ENCODE data around the gene SOCS4. TPM values are rescaled to one million over a fixed set of nuclear protein-coding genes. Genes with fewer than 3 reads are reported as not detected.

SOCS4 gene, protein sequence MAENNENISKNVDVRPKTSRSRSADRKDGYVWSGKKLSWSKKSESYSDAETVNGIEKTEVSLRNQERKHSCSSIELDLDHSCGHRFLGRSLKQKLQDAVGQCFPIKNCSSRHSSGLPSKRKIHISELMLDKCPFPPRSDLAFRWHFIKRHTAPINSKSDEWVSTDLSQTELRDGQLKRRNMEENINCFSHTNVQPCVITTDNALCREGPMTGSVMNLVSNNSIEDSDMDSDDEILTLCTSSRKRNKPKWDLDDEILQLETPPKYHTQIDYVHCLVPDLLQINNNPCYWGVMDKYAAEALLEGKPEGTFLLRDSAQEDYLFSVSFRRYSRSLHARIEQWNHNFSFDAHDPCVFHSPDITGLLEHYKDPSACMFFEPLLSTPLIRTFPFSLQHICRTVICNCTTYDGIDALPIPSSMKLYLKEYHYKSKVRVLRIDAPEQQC
- total RNA-seq (10 to 100 TPM in 4 of 5 donors, 1 to 10 TPM in 1; 4.3 to 29.2 (median 18.1) TPM), polyA plus RNA-seq (1 to 10 TPM; 4.1 to 8.4 (median 7.1) TPM)
- long read RNA-seq, donor 1, full-length matches to known transcripts: 2 of 2 reads
- long read RNA-seq, donor 1, partial matches to known transcripts: 0 of 2 reads
- long read RNA-seq, donor 1, other reads (novel, unspliced or antisense): 0 of 2 reads
- long read RNA-seq, donor 2, full-length matches to known transcripts: 8 of 8 reads
- long read RNA-seq, donor 2, partial matches to known transcripts: 0 of 8 reads
- long read RNA-seq, donor 2, other reads (novel, unspliced or antisense): 0 of 8 reads
- long read RNA-seq, donor 3, full-length matches to known transcripts: 3 of 3 reads
- long read RNA-seq, donor 3, partial matches to known transcripts: 0 of 3 reads
- long read RNA-seq, donor 3, other reads (novel, unspliced or antisense): 0 of 3 reads
- long read RNA-seq, donor 4: 0 reads
- long read RNA-seq, donor 5, full-length matches to known transcripts: 2 of 2 reads
- long read RNA-seq, donor 5, partial matches to known transcripts: 0 of 2 reads
- long read RNA-seq, donor 5, other reads (novel, unspliced or antisense): 0 of 2 reads
- long read RNA-seq, donor 6, full-length matches to known transcripts: 7 of 7 reads
- long read RNA-seq, donor 6, partial matches to known transcripts: 0 of 7 reads
- long read RNA-seq, donor 6, other reads (novel, unspliced or antisense): 0 of 7 reads
- long read RNA-seq, donor 7, full-length matches to known transcripts: 1 of 1 reads
- long read RNA-seq, donor 7, partial matches to known transcripts: 0 of 1 reads
- long read RNA-seq, donor 7, other reads (novel, unspliced or antisense): 0 of 1 reads
- long read RNA-seq, donor 8, full-length matches to known transcripts: 4 of 4 reads
- long read RNA-seq, donor 8, partial matches to known transcripts: 0 of 4 reads
- long read RNA-seq, donor 8, other reads (novel, unspliced or antisense): 0 of 4 reads
- long read RNA-seq, donor 9, full-length matches to known transcripts: 4 of 4 reads
- long read RNA-seq, donor 9, partial matches to known transcripts: 0 of 4 reads
- long read RNA-seq, donor 9, other reads (novel, unspliced or antisense): 0 of 4 reads
- long read RNA-seq, donor 10, full-length matches to known transcripts: 3 of 3 reads
- long read RNA-seq, donor 10, partial matches to known transcripts: 0 of 3 reads
- long read RNA-seq, donor 10, other reads (novel, unspliced or antisense): 0 of 3 reads

DNA sequence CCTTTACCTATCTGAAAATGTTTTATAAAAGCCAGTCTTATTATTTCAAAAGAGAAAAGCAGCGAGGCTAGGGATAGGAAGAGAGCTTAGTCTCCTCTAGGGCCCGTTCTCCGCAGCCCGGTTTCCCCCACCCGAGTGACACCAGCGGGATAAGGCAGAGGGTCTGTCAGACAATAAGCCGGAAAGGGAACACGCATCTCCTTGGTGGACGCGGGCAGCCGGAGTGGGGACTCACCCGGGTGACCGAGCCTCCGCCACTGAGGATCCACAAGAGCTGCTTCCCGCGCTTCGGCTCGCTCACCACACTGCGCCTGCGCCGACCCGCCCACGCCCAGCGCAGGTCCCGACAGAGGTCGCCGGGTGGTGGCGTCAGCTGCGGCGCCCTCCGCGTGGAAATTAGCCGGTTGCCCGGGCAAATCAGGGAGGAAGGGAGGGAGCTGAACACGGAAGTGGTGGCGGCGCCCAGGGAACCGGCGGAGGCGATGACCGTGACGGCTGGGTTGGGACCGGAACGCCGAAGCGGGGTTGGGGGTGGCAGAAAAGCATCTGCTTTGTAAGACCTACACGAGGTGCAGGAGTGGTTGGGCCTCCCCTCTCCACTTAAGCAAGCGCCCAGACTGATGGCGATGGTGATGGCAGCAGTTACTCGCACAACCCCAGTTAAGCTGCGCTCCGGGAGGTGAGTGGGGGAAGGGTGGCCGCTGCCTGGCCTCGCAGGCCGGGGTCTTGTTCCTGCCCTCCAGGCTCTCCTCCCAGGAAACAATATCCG, at the start of gene SOCS4, which contains the start of gene WDHD1:
Gene SOCS4 (plus strand): TSS at position 444 of the 769 bp plus-strand sequence. CDS start 15,806 bp downstream, outside the sequence.
Gene WDHD1 (minus strand): TSS at position 307 of the 769 bp plus-strand sequence. CDS start 312 bp downstream, outside the sequence.
- H3K9me3 ChIP-seq: no peaks in the 10 kb centered on the region
- peaks cover 0 to 2% (median under 1%) of the 10 kb centered on the region in 4 donors for H3K36me3 ChIP-seq
- H3K27me3 ChIP-seq: no peaks in the 10 kb centered on the region
- H3K4me3 ChIP-seq: peak within 1 kb of the TSS; percentile 74 to 81 (median 74)
- no peak for TF ChIP-seq EP300 (IDR thresholded peaks at IDR 0.05)
- TF ChIP-seq POLR2A (IDR thresholded peaks at IDR 0.05): peak in 2 of 4 donors; percentile 9 to 91
- peak; percentile 95 to 97 (median 95) for TF ChIP-seq POLR2AphosphoS5 (IDR thresholded peaks at IDR 0.05)
- TF ChIP-seq, protein P1, sequence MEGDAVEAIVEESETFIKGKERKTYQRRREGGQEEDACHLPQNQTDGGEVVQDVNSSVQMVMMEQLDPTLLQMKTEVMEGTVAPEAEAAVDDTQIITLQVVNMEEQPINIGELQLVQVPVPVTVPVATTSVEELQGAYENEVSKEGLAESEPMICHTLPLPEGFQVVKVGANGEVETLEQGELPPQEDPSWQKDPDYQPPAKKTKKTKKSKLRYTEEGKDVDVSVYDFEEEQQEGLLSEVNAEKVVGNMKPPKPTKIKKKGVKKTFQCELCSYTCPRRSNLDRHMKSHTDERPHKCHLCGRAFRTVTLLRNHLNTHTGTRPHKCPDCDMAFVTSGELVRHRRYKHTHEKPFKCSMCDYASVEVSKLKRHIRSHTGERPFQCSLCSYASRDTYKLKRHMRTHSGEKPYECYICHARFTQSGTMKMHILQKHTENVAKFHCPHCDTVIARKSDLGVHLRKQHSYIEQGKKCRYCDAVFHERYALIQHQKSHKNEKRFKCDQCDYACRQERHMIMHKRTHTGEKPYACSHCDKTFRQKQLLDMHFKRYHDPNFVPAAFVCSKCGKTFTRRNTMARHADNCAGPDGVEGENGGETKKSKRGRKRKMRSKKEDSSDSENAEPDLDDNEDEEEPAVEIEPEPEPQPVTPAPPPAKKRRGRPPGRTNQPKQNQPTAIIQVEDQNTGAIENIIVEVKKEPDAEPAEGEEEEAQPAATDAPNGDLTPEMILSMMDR (IDR thresholded peaks at IDR 0.05): peak in 2 of 7 experiments; percentile 2 to 17
- peaks cover 11 to 53% (median 33%) of the 10 kb centered on the region in 4 donors for H3K4me1 ChIP-seq
- WGBS, 5 donors: 0 to 1% (median 0%) methylated on average over 11 to 56 of the region's 56 CpGs
- intact Hi-C loops (cut with DNase I; ENCODE audit: low total_unique reads): no loop called here
- H3K27ac ChIP-seq: peak within 1 kb of the TSS; percentile 90 to 93 (median 92)
- peak; percentile 96 to 99 for DNase-seq

DNA sequence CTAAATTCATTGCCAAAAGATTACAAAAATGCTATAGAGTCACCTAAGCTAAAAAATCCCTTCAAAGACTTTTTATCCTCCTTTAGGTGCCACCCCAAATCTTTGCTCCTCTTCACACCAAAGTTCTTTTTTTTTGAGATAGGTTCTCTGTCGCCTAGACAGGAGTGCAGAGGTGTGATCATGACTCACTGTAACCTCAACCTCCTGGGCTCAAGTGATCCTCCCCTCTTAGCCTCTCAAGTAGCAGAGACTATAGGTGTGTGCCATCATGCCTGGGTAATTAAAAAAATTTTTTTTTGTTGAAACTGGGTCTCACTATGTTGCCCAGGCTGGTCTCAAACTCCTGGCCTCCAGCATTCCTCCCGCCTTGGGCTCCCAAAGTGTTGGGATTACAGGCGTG, 48.0 kb upstream of the SOCS4 start:
- TF ChIP-seq, protein P1 (IDR thresholded peaks at IDR 0.05): no peak
- no peak for TF ChIP-seq POLR2AphosphoS5 (IDR thresholded peaks at IDR 0.05)
- TF ChIP-seq EP300 (IDR thresholded peaks at IDR 0.05): no peak
- H3K36me3 ChIP-seq: peaks cover 0 to 4% (median 0%) of the 10 kb centered on the region in 4 donors
- H3K9me3 ChIP-seq: no peaks in the 10 kb centered on the region
- no peak for DNase-seq
- H3K4me3 ChIP-seq: no peak overlapping the region
- intact Hi-C loops (cut with DNase I; ENCODE audit: low total_unique reads): no loop called here
- 74 to 95% (median 92%) methylated on average over 3 of the region's 3 CpGs for WGBS, 5 donors
- H3K27ac ChIP-seq: no peak overlapping the region
- H3K27me3 ChIP-seq: no peaks in the 10 kb centered on the region
- H3K4me1 ChIP-seq: no peaks in the 10 kb centered on the region

DNA sequence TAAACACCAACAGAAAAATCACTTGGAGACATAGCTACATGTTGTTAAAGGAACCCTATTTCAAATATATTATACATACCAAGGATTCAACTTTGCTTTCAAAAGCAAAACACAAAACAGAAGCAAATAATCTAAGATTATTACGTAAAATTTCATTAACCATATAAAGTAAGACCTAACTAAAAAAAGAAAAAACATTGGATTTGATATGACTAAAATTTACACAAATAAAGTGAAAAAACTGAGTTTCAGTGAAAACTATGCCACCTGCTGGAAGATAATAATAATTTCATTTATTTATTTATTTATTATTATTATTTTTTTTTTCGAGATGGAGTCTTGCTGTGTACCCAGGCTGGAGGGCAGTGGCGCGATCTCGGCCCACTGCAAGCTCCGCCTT, 45.3 kb upstream of the SOCS4 start:
- no peak overlapping the region for H3K4me3 ChIP-seq
- TF ChIP-seq, protein P1 (IDR thresholded peaks at IDR 0.05): peak in 3 of 7 experiments; percentile 2 to 22 (median 15)
- no peak for TF ChIP-seq POLR2A (IDR thresholded peaks at IDR 0.05)
- no peaks in the 10 kb centered on the region for H3K9me3 ChIP-seq
- H3K27ac ChIP-seq: no peak overlapping the region
- no peaks in the 10 kb centered on the region for H3K27me3 ChIP-seq
- peaks cover 0 to 4% (median 0%) of the 10 kb centered on the region in 4 donors for H3K36me3 ChIP-seq
- H3K4me1 ChIP-seq: no peaks in the 10 kb centered on the region
- 81 to 88% (median 85%) methylated on average over 6 of the region's 6 CpGs for WGBS, 5 donors
- intact Hi-C loops (cut with DNase I; ENCODE audit: low total_unique reads): no loop called here
- no peak for DNase-seq

Measured in stomach (tissue), 19 donors.